Measurements from ENCODE around the gene ZNF415. TPM values are rescaled to one million over a fixed set of nuclear protein-coding genes. Genes with fewer than 3 reads are reported as not detected.

The ZNF415 gene
- total RNA-seq, 6 donors from 2014 or later: 2.4 to 7.9 (median 4.3) TPM

DNA sequence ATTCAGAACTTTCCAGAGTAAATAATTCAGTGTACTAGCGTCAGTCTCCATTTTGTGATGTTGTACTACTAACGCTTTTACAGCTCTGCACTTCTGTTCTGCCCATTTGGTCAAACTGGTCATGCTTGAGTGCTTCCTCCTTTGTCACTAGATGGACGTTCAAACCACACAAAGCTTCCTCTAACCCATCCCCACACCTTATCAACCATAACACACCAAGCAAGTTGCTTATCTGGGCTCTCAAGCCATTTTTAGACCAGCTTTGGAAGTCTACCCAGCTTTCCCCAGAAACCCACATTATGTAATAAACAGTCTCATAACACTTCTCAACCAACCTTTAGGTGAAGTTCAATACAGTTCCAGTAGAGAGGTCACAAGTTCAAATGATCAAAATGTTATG, 28.4 kb upstream of the ZNF415 start:
- TF ChIP-seq POLR2A (IDR thresholded peaks at IDR 0.05): no peak
- TF ChIP-seq, protein P1, sequence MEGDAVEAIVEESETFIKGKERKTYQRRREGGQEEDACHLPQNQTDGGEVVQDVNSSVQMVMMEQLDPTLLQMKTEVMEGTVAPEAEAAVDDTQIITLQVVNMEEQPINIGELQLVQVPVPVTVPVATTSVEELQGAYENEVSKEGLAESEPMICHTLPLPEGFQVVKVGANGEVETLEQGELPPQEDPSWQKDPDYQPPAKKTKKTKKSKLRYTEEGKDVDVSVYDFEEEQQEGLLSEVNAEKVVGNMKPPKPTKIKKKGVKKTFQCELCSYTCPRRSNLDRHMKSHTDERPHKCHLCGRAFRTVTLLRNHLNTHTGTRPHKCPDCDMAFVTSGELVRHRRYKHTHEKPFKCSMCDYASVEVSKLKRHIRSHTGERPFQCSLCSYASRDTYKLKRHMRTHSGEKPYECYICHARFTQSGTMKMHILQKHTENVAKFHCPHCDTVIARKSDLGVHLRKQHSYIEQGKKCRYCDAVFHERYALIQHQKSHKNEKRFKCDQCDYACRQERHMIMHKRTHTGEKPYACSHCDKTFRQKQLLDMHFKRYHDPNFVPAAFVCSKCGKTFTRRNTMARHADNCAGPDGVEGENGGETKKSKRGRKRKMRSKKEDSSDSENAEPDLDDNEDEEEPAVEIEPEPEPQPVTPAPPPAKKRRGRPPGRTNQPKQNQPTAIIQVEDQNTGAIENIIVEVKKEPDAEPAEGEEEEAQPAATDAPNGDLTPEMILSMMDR (IDR thresholded peaks at IDR 0.05): no peak
- TF ChIP-seq POLR2AphosphoS5 (IDR thresholded peaks at IDR 0.05): no peak
- TF ChIP-seq EP300 (IDR thresholded peaks at IDR 0.05): no peak
- Histone ChIP-seq H3K27ac (no peak overlapping the region), H3K9me3 (peaks cover 24 to 53% (median 34%) of the 10 kb centered on the region in 4 donors), H3K36me3 (peaks cover 0 to 12% (median 0%) of the 10 kb centered on the region in 4 donors), H3K27me3 (no peaks in the 10 kb centered on the region), H3K4me3 (no peak overlapping the region), H3K4me1 (peaks cover 0 to 20% (median 9%) of the 10 kb centered on the region in 4 donors)
- WGBS, 2 donors: 68 to 72% methylated on average over 3 of the region's 3 CpGs
- ATAC-seq (ENCODE audit: low FRiP score in 2 of 2) (no peak), DNase-seq (no peak)

DNA sequence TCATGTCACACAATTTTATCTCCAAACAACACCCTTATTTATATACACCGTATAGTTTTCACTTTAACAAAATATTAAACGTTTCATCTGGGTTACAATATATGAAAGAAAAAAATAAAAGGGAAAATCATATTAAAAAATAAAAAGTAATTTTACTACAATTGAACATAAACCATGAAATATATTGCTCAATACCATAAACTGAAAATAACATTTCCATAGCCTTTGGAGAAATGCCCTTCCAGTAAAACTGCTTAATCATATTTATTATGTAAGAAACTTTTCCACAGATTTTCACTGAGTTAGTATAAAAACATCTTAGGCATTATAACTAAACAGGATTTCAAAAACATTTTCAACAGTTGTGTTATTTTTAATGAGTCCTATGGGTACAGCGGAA, 27.6 kb upstream of the ZNF415 start:
- ATAC-seq (ENCODE audit: low FRiP score in 2 of 2): no peak

DNA sequence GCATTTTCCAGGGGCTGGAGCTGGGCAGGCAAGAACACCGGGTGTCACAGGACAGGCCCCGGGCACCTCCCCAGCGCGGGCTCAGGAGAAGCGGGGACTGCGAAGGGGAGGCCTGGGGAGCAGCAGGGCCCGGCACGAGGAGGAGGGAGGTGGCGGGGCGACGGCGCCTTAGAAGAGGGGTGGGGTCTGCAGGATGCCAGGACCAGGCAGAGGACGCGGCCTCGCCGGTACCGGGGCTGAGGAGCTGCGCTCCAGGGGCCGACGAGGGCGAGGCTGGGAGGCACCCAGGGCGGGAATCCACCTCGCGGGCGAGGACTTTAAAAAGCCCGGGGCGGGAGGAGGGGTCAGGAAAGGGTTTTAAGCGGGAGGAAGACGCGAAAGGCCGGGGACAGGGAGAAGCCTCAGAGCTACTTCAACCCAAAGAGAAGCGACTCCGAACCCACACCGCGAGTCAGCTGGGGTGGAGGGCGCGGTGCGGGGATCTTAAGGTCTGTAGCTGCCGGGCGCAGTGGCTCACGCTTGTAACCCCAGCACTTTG, 25.5 kb upstream of the ZNF415 start:
- ATAC-seq (ENCODE audit: low FRiP score in 2 of 2): peak; percentile 43 to 67
- Histone ChIP-seq H3K4me3 (peak overlapping the region; percentile 52 to 83 (median 64)), H3K36me3 (peaks cover 0 to 7% (median 4%) of the 10 kb centered on the region in 4 donors), H3K27me3 (no peaks in the 10 kb centered on the region), H3K9me3 (peaks cover 0 to 28% (median 12%) of the 10 kb centered on the region in 4 donors), H3K27ac (peak overlapping the region; percentile 78 to 85 (median 80)), H3K4me1 (peaks cover 0 to 20% (median 9%) of the 10 kb centered on the region in 4 donors)
- no peak for TF ChIP-seq POLR2AphosphoS5 (IDR thresholded peaks at IDR 0.05)
- TF ChIP-seq, protein P1 (IDR thresholded peaks at IDR 0.05): no peak
- no peak for TF ChIP-seq POLR2A (IDR thresholded peaks at IDR 0.05)
- TF ChIP-seq EP300 (IDR thresholded peaks at IDR 0.05): no peak
- peak; percentile 28 to 85 for DNase-seq
- 1 to 2% methylated on average over 32 to 41 of the region's 41 CpGs for WGBS, 2 donors

More for the DNA sequence above, 27.6 kb upstream of the ZNF415 start:
- no peak overlapping the region for H3K4me3 ChIP-seq
- DNase-seq: no peak
- TF ChIP-seq POLR2A (IDR thresholded peaks at IDR 0.05) (no peak), EP300 (IDR thresholded peaks at IDR 0.05) (no peak), POLR2AphosphoS5 (IDR thresholded peaks at IDR 0.05) (no peak)
- TF ChIP-seq, protein P1 (IDR thresholded peaks at IDR 0.05): no peak
- 92 to 93% methylated on average over 3 of the region's 3 CpGs for WGBS, 2 donors
- H3K36me3 ChIP-seq: peaks cover 0 to 4% (median 0%) of the 10 kb centered on the region in 4 donors
- H3K4me1 ChIP-seq: peaks cover 0 to 20% (median 9%) of the 10 kb centered on the region in 4 donors
- H3K9me3 ChIP-seq: peaks cover 18 to 45% (median 27%) of the 10 kb centered on the region in 4 donors
- no peaks in the 10 kb centered on the region for H3K27me3 ChIP-seq
- no peak overlapping the region for H3K27ac ChIP-seq

DNA sequence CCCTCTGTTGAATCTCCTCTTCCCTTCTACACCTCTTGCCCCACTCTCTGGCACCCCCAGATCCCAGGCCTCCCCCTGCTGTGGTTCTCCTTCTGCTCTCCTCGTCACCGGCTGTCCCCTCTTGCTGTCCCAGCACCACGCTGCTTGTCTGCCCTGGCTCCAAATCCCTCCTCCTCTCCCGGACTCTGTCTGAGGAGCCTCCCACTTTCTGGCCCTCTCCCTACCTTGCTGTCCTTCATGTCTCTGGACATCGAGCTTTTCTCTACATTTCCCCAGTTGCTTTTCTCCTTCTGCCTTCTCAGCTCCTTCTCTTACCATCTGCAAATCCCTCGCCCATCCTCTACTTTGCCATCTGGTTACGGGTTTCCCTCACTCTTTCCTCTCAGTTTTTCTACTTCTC, 24.9 kb upstream of the ZNF415 start:
- ATAC-seq (ENCODE audit: low FRiP score in 2 of 2): no peak

More for the DNA sequence above, 24.9 kb upstream of the ZNF415 start:
- TF ChIP-seq EP300 (IDR thresholded peaks at IDR 0.05): no peak
- TF ChIP-seq POLR2AphosphoS5 (IDR thresholded peaks at IDR 0.05): no peak
- no peak for TF ChIP-seq POLR2A (IDR thresholded peaks at IDR 0.05)
- TF ChIP-seq, protein P1 (IDR thresholded peaks at IDR 0.05): no peak
- Histone ChIP-seq H3K4me1 (peaks cover 0 to 20% (median 9%) of the 10 kb centered on the region in 4 donors), H3K4me3 (peak overlapping the region; percentile 52 to 83 (median 64)), H3K27ac (peak overlapping the region; percentile 78 to 85 (median 80)), H3K27me3 (no peaks in the 10 kb centered on the region), H3K9me3 (peaks cover 0 to 25% (median 11%) of the 10 kb centered on the region in 4 donors), H3K36me3 (peaks cover 0 to 13% (median 9%) of the 10 kb centered on the region in 4 donors)
- DNase-seq: no peak
- WGBS, 2 donors: 15 to 33% methylated on average over 7 of the region's 7 CpGs
